Activated CD4-positive, alpha-beta T cell treated with anti-CD3 and anti-CD28 coated beads, Interleukin-2, Interleukin-4, amounts not matched to agents 100 ng/mL and 50 ng/mL, durations not matched to agents 16 hours and 8 hours (primary cell): ENCODE results near the gene LRRC7.
"Not testable (repeated sequence)": the region's sequence is repeated elsewhere in the genome, so short reads cannot be mapped to it uniquely, and the experiment has no call there.

Experiments
- DNase-seq: peaks from one replicate; pipeline ENCODE4 v3.0.0-alpha.2; 2020; ENCODE audit warnings: low spot score

Gene LRRC7

GRCh38 chr1:69697340-69697739 is 129.6 kb downstream of the LRRC7 start:
- DNase-seq = no peak

GRCh38 chr1:69700770-69701169 is 133.0 kb downstream of the LRRC7 start:
- no peak for DNase-seq

- DNase-seq = no peak
Measured at GRCh38 chr1:69702085-69702484, 134.4 kb downstream of the LRRC7 start.

- no peak for DNase-seq
Measured at GRCh38 chr1:69706473-69706872, 138.8 kb downstream of the LRRC7 start.

- no peak for DNase-seq
Measured at GRCh38 chr1:69707103-69707502, 139.4 kb downstream of the LRRC7 start.

GRCh38 chr1:69710484-69711189 is 142.9 kb downstream of the LRRC7 start:
- DNase-seq = no peak

- DNase-seq = no peak
Measured at GRCh38 chr1:69711190-69711930, 143.6 kb downstream of the LRRC7 start.

GRCh38 chr1:69717834-69718233 is 150.1 kb downstream of the LRRC7 start:
- DNase-seq = not testable (repeated sequence)

GRCh38 chr1:69728206-69728605 is 160.5 kb downstream of the LRRC7 start:
- DNase-seq = no peak

GRCh38 chr1:69733061-69733460 is 165.3 kb downstream of the LRRC7 start:
- no peak for DNase-seq

GRCh38 chr1:69737527-69738185 is 169.9 kb downstream of the LRRC7 start:
- DNase-seq = peak; percentile 49

- DNase-seq = no peak
Measured at GRCh38 chr1:69738458-69739250, 170.9 kb downstream of the LRRC7 start.

- no peak for DNase-seq
Measured at GRCh38 chr1:69739251-69739605, 171.5 kb downstream of the LRRC7 start.

- no peak for DNase-seq
Measured at GRCh38 chr1:69743146-69743545, 175.4 kb downstream of the LRRC7 start.

- no peak for DNase-seq
Measured at GRCh38 chr1:69744381-69744780, 176.7 kb downstream of the LRRC7 start.

GRCh38 chr1:69747207-69747606 is 179.5 kb downstream of the LRRC7 start:
- no peak for DNase-seq

- DNase-seq = no peak
Measured at GRCh38 chr1:69750638-69751037, 182.9 kb downstream of the LRRC7 start.

GRCh38 chr1:69752831-69753230 is 185.1 kb downstream of the LRRC7 start:
- no peak for DNase-seq

- no peak for DNase-seq
Measured at GRCh38 chr1:69754521-69754920, 186.8 kb downstream of the LRRC7 start.

- no peak for DNase-seq
Measured at GRCh38 chr1:69755647-69756046, 187.9 kb downstream of the LRRC7 start.

- DNase-seq = no peak
Measured at GRCh38 chr1:69765951-69766350, 198.2 kb downstream of the LRRC7 start.

- DNase-seq = no peak
Measured at GRCh38 chr1:69766431-69767180, 198.9 kb downstream of the LRRC7 start.
